GM21619 (cell line): ENCODE data around the gene VCX2.
"Not testable (repeated sequence)": the region's sequence is repeated elsewhere in the genome, so short reads cannot be mapped to it uniquely, and the experiment has no call there.

ENCODE experiments used
- ATAC-seq: cut with Tn5 transposase; IDR thresholded peaks from one replicate; pipeline ENCODE4 v1.9.1; 2021; ENCODE audit not compliant: unreplicated experiment

Gene VCX2

DNA sequence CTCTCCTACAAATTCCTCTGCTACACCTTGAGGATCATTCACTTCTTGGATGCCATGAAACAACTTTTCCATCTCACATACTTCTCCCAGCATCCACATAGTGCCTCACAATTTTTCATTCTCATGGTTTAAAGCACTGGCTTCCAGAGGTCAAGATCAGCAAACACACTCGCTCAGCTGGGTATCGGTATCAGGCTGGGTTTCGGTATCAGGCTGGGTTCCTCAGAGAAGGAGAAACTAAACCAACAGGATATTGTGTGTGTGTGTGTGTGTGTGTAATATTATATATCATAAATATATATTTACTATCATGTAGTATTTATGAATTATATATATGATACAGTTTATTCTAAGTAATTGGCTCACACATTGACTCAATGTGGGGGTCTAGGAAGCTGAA lies at the start of gene VCX2:
TSS of gene VCX2 (minus strand) at position 99 of the 400 bp plus-strand sequence. CDS start 624 bp downstream, outside the sequence.
- not testable (repeated sequence) for ATAC-seq

DNA sequence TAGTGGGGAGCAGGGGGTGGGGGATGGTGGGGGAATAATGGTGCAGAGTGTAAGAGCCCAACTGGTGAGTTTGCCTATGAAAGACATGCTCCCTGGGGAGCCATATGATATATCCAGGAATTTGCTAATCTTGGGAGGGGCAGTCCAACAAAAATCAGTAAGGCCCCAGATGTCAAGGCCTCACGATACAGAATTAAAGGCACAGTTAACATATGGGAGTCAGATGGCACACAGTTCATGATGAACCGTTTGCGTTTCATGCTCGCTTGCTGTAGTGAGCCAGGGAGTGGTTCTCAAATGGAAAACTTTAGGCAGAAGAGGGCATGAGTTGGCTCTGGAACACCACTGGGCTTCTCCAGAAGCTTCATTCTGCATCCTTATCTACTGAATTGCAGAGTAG lies 33.9 kb upstream of the VCX2 start:
- no peak for ATAC-seq

DNA sequence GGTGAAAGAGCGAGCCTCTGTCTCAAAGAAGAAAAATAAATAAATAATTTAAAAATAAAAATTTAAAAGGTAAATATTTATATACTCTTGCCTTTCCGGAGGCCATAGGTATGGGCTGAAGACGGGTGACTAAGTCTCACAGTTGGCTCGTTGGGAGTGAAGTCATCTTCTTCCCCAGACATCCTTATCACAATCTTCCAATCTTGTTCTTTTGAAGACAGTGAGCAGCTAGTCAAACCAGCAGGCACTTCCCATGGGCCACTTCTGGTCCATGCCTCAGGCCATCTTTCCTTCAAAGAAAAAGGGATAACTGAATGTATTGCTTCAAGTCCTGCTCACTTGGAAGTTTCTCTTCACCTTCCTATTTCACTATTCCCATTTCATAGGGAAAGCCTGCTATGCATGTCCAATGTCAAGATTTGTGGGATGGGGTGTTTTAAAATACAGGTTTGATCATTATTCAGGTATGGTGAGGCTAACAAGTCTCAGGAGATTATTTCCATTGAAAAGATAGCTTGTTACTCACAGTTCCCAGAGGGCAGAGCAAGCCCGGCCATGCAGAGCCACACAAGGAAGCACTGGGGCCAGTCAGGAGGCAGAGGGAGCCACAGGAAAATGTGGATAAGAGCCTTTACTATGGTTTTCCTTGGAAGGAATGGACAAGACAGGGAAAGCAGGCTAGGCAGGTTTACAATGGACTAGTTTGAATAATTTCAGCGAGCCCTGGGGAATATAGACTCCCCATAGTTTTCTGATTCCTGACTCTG lies 33.3 kb upstream of the VCX2 start:
- no peak for ATAC-seq

DNA sequence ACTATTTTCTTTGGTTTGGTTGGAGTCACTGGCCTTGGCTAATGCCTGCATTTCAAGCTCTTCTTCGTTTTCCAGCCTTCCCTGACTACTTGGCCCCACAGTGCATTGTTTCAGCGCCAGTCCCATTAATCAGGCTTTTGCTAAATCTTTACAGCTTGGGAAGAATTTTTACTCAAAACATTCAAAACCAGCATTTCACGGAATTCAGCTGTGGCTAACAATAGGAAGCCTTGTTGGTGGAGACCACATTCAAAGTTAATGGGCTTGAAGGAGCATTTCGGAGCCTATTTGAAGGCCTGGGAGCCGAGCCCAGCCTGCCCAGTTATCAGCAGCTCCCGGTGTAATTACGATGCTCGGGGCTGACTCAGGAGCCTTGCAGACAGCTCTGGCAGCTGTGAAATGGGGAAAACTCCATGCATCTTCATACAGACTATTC lies 30.8 kb upstream of the VCX2 start:
- ATAC-seq: no peak

DNA sequence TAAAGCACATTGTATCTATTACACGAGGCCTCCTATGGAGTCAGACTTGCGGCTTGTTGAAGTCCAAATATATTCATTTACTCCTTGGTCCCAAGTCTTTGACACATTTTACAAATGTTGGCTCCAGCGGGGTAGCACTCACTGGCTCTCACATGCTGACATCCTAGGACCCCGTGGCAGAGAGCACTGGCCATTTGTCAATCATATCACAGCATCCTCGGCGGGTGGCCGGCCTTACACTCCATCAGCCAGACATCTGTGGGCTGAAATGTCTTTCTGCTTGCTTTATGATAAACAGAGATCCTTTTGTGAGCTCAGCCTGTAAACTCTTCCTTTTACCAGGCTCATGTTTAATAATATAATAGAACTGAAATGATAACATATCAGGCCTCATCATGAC lies 25.7 kb upstream of the VCX2 start:
- ATAC-seq: no peak

DNA sequence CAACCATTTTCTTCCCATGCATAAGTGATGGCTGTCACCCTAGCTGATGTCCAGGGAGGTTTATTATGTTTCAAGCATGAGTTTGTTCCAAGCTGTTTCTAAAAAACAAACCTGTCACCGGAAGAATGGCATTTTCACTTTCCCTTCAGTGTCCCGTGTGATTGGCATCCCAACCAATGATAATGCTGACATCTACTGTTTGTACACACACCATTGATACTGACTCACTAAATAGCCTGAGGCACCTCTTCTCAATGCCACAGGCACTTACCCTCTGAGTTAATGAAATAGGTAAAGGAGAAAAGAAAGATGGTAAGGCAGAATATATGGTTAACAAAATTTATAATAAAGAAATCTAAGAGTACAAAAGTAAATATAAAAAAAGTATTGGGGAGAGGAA lies 23.1 kb upstream of the VCX2 start:
- ATAC-seq: no peak

DNA sequence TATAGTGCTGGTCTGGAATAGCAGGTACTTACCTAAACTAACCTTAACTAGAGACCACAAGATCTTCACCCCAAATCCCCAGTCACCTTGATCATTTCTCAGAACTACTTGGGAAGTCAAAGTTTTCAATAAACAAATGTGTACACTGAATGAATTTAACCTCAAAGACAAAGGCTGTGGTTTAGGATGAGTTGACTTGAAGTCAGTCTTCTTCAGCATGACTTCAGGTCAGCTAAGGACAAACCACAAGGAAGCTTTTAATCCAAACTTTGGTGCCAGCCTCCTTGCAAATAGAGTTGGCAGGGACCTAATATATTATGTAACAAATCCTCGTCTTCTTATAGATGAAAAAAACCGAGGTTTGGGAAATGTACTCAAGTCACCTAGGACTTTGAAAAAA lies 21.2 kb upstream of the VCX2 start:
- no peak for ATAC-seq

DNA sequence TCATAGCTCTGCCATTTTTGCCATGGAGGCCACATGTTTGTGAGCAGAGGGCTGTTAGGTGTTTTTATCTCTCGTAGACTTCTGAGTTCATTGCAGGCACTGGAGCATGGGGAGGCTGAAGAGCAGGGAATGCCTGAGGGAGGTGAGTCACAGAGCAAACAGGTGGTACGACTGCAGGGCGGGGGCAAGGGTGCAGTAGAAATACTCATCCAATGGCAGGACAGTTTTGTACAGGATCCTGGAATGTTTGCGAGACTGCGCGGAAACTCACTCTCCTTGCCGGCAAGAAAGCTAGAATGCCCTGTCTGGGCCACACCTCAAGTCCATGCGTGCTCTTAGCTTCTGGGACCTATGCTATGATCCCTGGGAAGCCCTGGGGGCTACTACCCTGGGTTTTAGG lies 20.0 kb upstream of the VCX2 start:
- no peak for ATAC-seq

DNA sequence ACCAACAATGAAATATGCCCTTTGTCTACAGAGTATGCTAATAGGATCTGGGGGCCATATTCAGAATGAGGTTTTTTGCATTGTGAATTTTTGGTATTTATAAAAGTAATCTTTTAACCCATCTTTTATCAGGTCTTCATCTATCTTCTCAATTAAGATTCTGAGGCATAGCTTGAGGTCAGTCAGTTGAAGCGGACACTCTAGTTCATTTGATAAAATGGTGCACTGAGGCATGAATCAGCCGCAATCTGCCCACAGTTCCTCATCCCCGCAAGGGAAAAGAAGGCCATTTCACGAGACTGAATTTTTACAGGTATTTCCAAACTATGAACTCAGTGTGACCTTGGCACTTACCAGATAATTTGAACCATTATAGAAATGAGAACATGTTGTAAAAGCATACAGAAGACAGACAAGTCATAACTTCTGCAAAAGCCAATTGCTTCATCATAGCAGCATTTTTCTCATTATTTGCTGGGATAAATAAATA lies 19.3 kb upstream of the VCX2 start:
- no peak for ATAC-seq

DNA sequence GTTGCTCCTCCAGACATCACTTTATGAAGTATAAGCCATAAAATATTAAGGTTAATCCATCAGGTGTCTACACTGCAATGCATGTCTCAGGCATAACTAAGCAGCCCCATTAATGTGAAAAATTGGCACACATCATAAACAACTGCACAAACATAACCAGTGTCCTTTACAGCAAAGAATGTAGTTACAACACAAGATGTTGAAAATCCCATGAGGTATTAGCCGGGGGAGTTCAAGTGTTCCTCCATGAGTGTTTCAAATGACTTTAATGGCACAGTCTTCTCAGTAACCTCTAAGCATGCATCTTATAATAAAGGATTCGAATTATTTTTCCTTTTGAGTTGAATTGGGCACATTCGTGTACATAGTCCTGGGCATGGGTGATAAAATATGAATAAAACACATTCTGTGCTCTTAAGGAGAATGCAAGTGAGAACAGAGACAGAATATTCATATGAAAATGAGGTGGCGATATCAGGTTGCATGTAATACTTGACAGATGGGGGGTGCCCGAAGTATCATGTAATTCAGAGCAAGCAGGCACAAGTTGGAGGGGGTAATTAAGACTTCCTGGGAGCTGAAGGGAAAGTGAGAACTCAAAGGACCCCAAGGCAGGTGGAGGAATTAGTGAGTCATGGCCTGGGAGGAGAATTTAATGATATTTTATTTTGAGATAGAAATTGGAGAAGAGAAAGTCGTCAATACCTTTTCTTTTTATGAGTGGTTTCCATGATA lies 18.2 kb upstream of the VCX2 start:
- ATAC-seq: no peak

DNA sequence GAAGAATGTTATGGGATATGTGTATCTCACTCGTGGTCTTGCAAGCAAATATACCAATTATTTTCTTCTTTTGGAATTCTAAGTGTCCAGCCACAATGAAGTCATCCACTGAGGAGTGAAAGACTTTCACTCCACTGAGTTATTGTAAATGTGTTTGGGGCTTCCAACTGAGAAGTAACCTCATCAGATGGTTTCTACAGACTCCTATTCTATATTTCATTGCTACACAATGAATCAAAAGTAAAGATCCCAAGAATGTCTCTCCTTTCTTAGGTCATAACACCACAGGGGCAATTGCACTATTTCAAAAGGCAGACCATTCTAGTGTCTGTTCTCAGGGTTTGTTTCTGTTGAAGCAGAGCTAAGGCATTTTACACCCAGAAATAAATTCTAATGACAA lies 12.3 kb upstream of the VCX2 start:
- no peak for ATAC-seq

DNA sequence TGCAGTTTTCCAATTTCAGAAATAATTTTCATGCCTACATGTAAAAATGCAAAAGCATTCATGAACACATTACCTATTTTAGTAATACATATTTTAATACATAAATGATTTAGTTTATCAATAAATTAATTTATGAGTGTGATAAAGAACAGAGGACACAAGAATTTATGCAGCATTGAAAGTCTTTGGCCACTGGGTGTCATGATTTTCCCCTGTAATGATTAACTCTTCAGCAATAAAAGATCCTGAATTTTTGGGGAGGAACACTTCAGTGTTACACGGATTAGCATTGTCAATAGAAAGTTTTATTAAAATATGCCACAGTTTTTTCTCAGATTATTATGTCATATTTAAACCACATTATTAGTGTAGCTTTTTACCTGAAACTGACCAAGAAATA lies 8.6 kb upstream of the VCX2 start:
- ATAC-seq: no peak

DNA sequence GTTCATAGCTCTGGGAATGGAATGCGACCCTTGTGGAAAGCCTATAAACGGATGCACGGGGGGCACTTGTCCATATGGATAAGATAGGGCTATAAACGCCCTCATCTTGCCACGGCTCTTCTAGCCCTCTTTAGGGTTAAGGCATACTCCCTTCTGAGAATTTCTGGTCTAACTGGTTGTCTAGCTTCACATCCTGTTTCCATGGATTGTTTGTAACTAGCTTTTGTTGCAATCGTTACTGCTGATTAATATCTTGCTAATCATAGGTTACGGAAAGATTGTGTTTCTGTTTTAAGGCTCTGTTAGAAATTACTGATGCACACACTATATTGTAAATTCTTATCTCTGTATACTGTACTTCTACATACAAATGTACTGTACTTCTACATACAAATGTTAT lies 17.1 kb downstream of the VCX2 start:
- ATAC-seq: not testable (repeated sequence)

DNA sequence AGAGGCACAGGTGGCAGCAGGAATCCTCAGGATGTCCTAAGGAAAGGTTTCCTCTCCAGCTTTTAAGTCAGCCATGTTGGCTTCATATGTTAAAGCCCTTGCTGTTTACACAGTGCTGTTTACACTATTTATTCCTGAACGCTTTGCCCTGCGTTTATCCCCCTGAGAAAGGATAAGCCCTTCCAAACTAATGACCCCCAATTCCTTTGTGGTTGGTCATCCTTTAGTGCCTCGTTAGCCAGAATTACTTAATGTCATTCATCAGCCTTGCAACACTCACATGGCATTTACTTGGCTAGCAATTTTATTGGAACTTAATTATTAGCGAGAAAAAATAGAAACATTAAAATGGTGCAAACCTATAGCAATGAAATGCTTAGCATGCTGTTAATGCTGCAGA lies 23.8 kb downstream of the VCX2 start:
- no peak for ATAC-seq

DNA sequence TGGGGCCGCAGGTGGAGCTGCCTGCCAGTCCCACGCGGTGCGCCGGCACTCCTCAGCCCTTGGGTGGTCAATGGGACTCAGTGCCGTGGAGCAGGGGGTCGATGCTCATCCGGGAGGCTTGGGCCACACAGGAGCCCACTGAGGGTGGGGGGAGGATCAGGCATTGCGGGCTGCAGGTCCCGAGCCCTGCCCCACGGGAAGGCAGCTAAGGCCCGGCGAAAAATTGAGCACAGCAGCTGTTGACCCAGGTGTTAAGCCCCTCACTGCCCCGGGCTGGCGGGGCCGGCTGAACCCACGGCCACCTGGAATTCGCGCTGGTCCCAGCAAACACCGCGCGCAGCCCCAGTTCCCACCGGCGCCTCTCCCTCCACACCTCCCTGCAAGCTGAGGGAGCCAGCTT lies 26.1 kb downstream of the VCX2 start:
- ATAC-seq: no peak

DNA sequence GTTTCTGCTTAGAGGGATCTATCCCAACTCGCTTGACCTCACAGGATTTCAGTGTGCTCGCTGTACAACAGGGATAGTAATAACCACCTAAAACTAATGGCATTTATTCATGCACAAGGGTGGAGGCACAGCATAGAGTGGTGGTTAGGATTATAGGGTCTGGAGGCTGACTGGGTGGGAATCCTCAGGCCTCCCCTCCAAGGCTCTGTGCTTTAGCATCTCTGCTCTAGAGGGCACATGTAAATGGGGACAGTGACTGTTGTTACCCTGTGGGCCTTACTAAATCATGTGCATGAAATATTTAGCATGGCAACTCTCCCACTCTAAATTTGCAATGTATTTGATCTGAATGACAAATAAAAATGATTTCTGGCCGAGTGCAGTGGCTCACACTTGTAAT lies 29.2 kb downstream of the VCX2 start:
- ATAC-seq: no peak

DNA sequence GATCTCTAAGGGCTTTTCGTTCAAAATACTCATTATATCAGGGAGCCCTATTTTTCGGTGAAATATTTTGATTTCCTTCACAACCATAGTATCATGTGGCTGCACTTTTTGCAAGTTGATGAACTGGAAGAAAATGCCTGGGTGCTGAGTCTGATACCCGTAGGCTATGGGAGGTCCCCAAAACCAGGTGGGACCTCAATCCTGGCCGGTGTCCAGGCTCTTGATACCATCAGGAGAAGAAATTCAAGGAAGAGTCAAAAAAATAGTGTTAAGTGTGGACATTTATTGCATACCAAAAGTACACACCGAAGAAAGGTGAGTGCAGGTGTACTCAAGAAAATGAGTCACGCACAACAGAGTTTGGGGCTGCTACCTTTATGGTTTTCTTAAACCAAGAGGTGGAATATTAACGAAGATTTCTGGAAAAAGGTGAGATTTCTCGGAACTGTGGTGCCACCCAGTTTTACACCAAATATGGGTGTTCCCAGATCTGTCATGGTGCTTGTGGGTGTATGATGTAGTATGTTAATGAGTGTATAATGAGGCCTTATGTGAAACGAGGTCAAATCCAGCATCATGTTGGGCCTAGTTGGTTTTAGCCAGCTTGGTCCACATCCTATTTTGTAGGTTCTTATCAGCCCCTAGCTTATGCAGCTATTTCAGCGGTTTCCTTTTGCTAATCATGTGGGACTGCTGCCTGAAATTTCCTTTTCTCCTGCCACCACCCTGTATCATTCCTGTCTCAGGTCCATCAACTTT lies 29.9 kb downstream of the VCX2 start:
- no peak for ATAC-seq

DNA sequence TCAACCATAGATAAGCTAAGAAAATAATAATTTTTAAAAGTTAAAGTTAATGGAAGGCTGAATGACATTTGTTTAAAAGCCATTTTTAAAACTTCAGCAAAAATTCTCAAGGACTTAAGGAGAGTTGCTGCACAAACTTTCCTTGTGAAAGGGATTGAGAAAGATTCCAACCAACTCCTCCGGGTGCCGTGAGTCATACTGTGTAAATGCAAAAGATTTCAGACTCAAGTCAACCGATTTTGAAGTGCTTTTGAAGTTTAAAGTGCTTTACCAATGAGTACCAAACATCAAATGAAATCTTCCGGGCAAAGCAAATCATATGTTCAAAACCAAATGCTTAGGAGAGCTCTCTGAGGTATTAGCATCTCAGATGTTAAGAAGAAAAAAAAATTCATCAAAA lies 31.4 kb downstream of the VCX2 start:
- ATAC-seq: no peak

DNA sequence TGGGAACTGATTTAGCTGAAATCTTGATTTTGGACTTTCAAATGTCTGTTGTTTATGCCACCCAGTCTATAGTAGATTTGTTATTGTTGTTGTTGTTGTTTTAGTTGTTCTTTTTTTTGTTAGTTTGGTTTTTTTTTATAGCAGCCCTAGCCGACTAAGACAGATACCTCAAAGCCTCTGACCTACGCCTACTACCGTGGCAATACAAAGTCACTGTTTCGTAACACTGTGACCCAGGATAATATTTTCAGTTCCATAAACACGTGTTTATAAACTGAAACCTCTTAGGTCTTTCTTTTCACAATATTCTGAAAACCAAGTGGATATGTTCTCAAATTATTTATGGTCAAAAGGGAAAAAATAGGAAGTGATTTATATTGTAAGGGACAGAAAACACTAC lies 32.8 kb downstream of the VCX2 start:
- no peak for ATAC-seq

DNA sequence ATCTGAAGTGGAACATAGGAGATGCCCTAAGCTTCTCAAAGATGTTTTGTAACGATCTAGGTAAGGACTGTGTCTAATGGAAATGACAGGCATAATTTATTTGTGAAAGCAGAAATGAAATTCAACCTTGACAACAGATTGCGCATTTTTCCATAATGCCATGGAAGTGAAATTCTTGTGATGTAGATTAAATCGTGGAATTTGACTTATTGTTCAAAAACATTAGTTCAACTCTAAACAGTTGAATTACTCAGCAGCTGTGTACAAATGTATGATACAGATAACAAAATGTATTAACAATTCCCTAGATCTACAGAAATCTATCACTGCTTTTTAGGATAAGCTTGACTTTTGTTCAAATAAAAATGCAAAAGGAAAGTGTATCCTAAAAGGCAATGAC lies 44.4 kb downstream of the VCX2 start:
- no peak for ATAC-seq

DNA sequence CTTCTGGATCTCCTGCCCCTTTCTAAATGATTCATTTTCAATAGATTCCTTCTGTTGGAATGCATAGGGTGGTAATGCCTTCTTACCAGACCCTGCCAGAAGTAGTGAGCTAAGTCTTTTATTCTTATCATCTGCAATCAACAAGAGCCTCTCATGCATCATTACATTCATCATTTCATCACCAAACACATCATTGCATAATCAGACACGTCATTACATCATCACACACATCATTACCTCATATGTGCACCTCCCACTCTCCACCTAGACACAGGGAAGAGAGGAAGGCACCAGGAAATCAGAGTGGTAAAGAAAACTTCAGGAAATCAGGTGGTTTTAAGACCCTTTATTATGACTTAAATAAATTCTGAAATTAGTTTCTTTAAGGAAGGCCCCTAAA lies 45.0 kb downstream of the VCX2 start:
- no peak for ATAC-seq

DNA sequence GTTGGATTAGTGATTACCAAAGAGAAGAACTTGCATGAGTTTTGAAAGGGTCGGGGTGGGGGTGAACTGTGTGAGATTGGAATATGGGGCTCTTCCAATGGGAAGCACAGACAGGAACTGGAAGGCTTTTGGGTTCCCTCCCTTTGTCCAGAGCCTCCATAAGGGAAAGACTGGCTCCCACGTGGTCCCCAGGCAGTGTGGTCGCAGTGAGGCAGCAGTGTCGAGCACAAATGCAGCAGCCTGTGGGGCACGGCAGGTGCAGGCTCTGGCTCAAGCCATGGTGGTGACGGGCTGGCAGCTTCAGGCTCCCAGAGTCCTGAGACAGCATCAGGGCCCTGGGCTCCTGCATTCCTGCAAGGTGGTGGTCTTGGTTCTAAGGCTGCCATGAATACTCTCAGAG lies 45.5 kb downstream of the VCX2 start:
- no peak for ATAC-seq
